Sigmoid colon (tissue), 7 donors: ENCODE results near the gene LSM14A. TPM values are rescaled to one million over a fixed set of nuclear protein-coding genes. Genes with fewer than 3 reads are reported as not detected.
"Not testable (repeated sequence)": the region's sequence is repeated elsewhere in the genome, so short reads cannot be mapped to it uniquely, and the experiment has no call there.

Experiments
- DNase-seq: peaks from one replicate; pipeline ENCODE4 v3.0.0-alpha.2; 2019
- H3K27ac ChIP-seq, 4 donors: fragments of 200-600 bp; sonication (generic); one replicate each; pipeline ENCODE4 v1.5.1; 2016 to 2019; ENCODE audit warnings: mild to moderate bottlenecking in 1 of 4
- H3K27me3 ChIP-seq, 3 donors: fragments of 200-600 bp; sonication (generic); one replicate each; pipeline ENCODE4 v1.5.1; 2019; ENCODE audit warnings: mild to moderate bottlenecking in 1 of 3
- H3K36me3 ChIP-seq, 4 donors: fragments of 200-600 bp; sonication (generic); one replicate each; pipeline ENCODE4 v1.5.1; 2016 to 2019
- H3K4me1 ChIP-seq, 4 donors: fragments of 200-600 bp; sonication (generic); one replicate each; pipeline ENCODE4 v1.5.1; 2017 to 2019
- H3K4me3 ChIP-seq, 4 donors: fragments of 200-600 bp; sonication (generic); one replicate each; pipeline ENCODE4 v1.5.1; 2017 to 2019; ENCODE audit warnings: mild to moderate bottlenecking in 2 of 4, moderate library complexity in 1 of 4
- H3K9me3 ChIP-seq, 4 donors: fragments of 200-600 bp in 3 of 4; sonication (generic) in 3 of 4; one replicate each; pipeline versions ENCODE4 v1.5.1 to v1.6.1; 2013 to 2019
- EP300 ChIP-seq, 4 donors: sonication (generic); formaldehyde crosslinking; IDR thresholded peaks; one replicate each; pipeline ENCODE4 v1.6.1; 2017; ENCODE audit warnings: antibody characterized with exemption in 4 of 4
- POLR2A ChIP-seq, 2 donors: fragments of 450-650 bp; IDR thresholded peaks; one replicate each; pipeline ENCODE4 v1.6.1; 2016; ENCODE audit warnings: antibody characterized with exemption in 2 of 2, mild to moderate bottlenecking in 2 of 2, moderate library complexity in 2 of 2
- POLR2AphosphoS5 ChIP-seq, 4 donors: sonication (generic); formaldehyde crosslinking; IDR thresholded peaks; one replicate each; pipeline ENCODE4 v1.6.1; 2017; ENCODE audit warnings: antibody characterized with exemption in 4 of 4
- WGBS, 2 donors: extraction: QIAGEN DNeasy Blood & Tissue Kit; methylation state at CpG; one replicate each; pipeline ENCODE4 v1.1.7; 2013; 5-methylcytosine and 5-hydroxymethylcytosine counted together
- intact Hi-C: fragments of 100-400 bp; cut with DNase I; formaldehyde crosslinking; loops from one replicate; pipeline ENCODE4 v1.15.1; 2023
- polyA plus RNA-seq, 3 donors: library from polyadenylated mRNA; stranded (reverse); fragments of 200-250 nt; gene quantifications; one replicate each; pipeline ENCODE4 v1.2.3, GENCODE V29; 2013
- total RNA-seq, 4 donors: library from RNA; depleted of rRNA; stranded (reverse); fragments of >200 nt; gene quantifications; one replicate each; pipeline ENCODE4 v1.1.0, GENCODE V29; 2016
- TF ChIP-seq, protein P1 (sequence below), 4 experiments: fragments of 450-650 bp in 3 of 4; fragments of 200-600 bp in 1 of 4; IDR thresholded peaks; one replicate each; pipeline ENCODE4 v1.5.1; 2016 to 2019; ENCODE audit warnings: antibody characterized with exemption in 4 of 4, mild to moderate bottlenecking in 3 of 4, moderate library complexity in 2 of 4
- donor health status: healthy with polysubstance abuse.
- donor health status: Bipolar disorder and iron deficiency.
- donor health status: healthy.

Gene LSM14A
- total and polyA plus RNA-seq, 7 donors = 66.6 to 149 (median 104) TPM

DNA sequence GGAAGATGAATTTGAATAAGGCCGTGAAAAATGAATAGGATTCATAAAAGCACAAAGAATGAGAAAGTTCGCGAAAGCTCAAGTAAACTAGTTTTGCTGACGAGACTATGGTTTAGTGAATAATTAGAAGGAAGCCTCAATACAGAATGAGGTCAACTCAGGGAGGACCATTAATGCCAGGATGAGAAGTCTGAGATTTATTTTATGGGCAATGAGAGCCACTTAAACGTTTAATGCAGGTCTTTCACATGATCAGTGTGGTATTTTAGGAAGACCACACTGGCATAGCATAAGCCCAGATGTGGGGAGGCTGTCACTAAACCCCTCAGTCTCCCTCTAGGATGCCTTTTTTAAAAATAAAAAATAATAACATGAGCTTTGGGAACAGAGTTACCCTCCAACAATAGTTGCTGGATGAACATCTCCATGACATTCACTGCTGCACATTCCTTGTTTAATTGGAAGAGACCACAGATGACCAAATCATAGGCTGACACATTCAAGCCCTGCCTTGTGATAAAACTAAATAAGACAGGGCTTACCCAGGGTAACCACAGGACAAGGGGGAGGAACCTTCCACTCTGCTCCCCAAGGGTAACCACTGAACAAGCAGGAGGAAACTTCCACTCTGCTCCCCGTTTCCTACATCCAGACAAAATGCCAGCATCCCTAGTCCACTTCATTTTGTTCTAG lies 43.6 kb upstream of the LSM14A start:
- intact Hi-C loops = no loop called here
- Histone ChIP-seq H3K4me3 (no peak overlapping the region), H3K9me3 (no peaks in the 10 kb centered on the region), H3K27me3 (no peaks in the 10 kb centered on the region), H3K27ac (no peak overlapping the region), H3K36me3 (no peaks in the 10 kb centered on the region), H3K4me1 (peaks cover 0 to under 1% (median 0%) of the 10 kb centered on the region in 4 donors)
- WGBS, 2 donors = 58 to 63% methylated on average over 6 of the region's 6 CpGs
- DNase-seq = no peak
- TF ChIP-seq, protein P1, sequence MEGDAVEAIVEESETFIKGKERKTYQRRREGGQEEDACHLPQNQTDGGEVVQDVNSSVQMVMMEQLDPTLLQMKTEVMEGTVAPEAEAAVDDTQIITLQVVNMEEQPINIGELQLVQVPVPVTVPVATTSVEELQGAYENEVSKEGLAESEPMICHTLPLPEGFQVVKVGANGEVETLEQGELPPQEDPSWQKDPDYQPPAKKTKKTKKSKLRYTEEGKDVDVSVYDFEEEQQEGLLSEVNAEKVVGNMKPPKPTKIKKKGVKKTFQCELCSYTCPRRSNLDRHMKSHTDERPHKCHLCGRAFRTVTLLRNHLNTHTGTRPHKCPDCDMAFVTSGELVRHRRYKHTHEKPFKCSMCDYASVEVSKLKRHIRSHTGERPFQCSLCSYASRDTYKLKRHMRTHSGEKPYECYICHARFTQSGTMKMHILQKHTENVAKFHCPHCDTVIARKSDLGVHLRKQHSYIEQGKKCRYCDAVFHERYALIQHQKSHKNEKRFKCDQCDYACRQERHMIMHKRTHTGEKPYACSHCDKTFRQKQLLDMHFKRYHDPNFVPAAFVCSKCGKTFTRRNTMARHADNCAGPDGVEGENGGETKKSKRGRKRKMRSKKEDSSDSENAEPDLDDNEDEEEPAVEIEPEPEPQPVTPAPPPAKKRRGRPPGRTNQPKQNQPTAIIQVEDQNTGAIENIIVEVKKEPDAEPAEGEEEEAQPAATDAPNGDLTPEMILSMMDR (IDR thresholded peaks at IDR 0.05) = no peak
- no peak for TF ChIP-seq POLR2AphosphoS5 (IDR thresholded peaks at IDR 0.05)
- no peak for TF ChIP-seq POLR2A (IDR thresholded peaks at IDR 0.05)
- no peak for TF ChIP-seq EP300 (IDR thresholded peaks at IDR 0.05)

DNA sequence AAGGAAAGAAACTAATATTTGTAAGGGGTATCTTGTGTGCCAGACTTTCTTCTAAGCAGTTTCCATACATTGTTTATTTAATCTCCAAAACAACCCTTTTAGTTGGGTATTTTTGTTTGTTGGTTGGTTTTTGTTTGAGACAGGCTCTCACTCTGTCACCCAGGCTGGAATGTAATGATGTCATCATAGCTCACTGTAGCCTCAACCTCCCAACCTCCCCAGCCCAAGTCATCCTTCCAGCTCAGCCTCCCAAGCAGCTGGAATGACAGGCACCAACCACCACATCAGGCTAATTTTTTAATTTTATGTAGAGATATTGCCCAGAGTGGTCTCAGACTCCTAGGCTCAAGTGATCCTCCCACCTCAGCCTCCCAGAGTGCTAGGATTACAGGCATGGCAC lies 41.2 kb upstream of the LSM14A start:
- Histone ChIP-seq H3K27ac (no peak overlapping the region), H3K4me1 (peaks cover 0 to 12% (median 3%) of the 10 kb centered on the region in 4 donors), H3K9me3 (no peaks in the 10 kb centered on the region), H3K36me3 (no peaks in the 10 kb centered on the region), H3K4me3 (no peak overlapping the region), H3K27me3 (no peaks in the 10 kb centered on the region)
- no peak for DNase-seq
- intact Hi-C loops = no loop called here
- TF ChIP-seq POLR2A (IDR thresholded peaks at IDR 0.05) (no peak), EP300 (IDR thresholded peaks at IDR 0.05) (no peak), POLR2AphosphoS5 (IDR thresholded peaks at IDR 0.05) (no peak)
- TF ChIP-seq, protein P1 (IDR thresholded peaks at IDR 0.05) = no peak

DNA sequence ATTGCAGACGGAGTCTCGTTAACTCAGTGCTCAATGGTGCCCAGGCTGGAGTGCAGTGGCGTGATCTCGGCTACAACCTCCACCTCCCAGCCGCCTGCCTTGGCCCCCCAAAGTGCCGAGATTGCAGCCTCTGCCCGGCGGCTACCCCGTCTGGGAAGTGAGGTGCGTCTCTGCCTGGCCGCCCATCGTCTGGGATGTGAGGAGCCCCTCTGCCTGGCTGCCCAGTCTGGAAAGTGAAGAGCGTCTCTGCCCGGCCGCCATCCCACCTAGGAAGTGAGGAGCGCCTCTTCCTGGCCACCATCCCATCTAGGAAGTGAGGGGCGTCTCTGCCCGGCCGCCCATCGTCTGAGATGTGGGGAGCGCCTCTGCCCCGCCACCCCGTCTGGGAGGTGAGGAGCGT lies 40.2 kb upstream of the LSM14A start:
- H3K27ac ChIP-seq, intact Hi-C loops, DNase-seq, H3K4me3 ChIP-seq, H3K9me3 ChIP-seq, H3K36me3 ChIP-seq, H3K27me3 ChIP-seq: not testable (repeated sequence)
- H3K4me1 ChIP-seq = peaks cover 0 to 12% (median 3%) of the 10 kb centered on the region in 4 donors
- WGBS, 2 donors = 95 to 97% methylated on average over 22 to 24 of the region's 24 CpGs

DNA sequence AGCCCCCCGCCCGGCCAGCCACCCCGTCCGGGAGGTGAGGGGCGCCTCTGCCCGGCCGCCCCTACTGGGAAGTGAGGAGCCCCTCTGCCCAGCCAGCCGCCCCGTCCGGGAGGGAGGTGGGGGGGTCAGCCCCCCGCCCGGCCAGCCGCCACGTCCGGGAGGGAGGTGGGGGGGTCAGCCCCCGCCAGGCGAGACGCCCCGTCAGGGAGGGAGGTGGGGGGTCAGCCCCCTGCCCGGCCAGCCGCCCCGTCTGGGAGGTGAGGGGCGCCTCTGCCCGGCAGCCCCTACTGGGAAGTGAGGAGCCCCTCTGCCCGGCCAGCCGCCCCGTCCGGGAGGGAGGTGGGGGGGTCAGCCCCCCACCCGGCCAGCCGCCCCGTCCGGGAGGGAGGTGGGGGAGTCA lies 39.6 kb upstream of the LSM14A start:
- peaks cover 0 to 12% (median 3%) of the 10 kb centered on the region in 4 donors for H3K4me1 ChIP-seq
- H3K27me3 ChIP-seq, intact Hi-C loops, H3K9me3 ChIP-seq, H3K4me3 ChIP-seq, H3K36me3 ChIP-seq, H3K27ac ChIP-seq, DNase-seq: not testable (repeated sequence)
- WGBS, 2 donors = 93 to 94% methylated on average over 29 of the region's 32 CpGs

DNA sequence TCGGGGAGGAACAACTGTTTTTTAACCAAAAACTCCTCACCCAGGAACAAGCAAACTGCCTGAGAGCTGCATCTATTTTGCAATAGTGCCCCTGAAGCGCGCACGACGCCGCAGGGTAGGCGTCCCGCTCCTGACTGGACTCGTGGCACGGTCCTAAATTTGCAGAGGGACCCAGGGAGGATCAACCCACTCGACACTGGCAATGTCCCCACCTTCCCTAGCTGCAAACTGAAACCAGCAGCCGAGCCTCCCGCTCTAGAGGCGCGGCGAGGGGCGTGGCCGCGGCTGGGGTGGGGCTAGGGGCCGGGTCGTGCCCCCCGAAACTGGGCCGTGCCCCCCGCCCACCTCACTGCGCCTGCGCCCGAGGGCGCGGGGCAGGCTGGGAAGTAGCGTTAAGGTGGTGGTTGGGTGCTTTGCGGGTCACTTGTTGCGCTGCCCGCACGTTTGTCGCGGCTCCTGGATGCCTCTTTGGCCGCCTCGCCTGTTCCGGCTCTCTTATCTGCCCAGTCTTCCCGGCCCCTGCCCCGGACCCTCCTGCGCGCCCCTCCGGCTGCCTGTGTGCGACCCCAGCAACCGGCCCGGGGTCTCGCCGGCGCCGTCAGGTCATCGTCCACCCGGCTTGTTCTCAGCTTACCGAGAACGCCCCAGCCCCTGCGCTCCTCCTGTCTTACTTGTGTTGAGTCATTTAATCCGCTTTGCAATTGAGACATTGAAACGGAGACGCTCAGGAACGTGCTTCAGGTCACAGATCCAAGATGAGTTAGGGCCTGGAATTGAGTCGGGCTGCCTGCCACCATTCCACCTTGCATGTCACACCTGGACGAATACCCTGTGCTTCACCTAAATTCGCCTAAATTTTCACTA lies 37.9 kb upstream of the LSM14A start:
- intact Hi-C loops = no loop called here
- Histone ChIP-seq H3K4me3 (peak overlapping the region; percentile 66 to 88 (median 78)), H3K36me3 (no peaks in the 10 kb centered on the region), H3K9me3 (no peaks in the 10 kb centered on the region), H3K27ac (peak overlapping the region; percentile 88 to 97 (median 92)), H3K27me3 (no peaks in the 10 kb centered on the region), H3K4me1 (peaks cover 0 to 12% (median 3%) of the 10 kb centered on the region in 4 donors)
- peak; percentile 93 for DNase-seq
- TF ChIP-seq, protein P1 (IDR thresholded peaks at IDR 0.05) = no peak
- TF ChIP-seq EP300 (IDR thresholded peaks at IDR 0.05) = no peak
- peak; percentile 48 to 51 for TF ChIP-seq POLR2A (IDR thresholded peaks at IDR 0.05)
- TF ChIP-seq POLR2AphosphoS5 (IDR thresholded peaks at IDR 0.05) = peak; percentile 74 to 90 (median 85)
- 1% methylated on average over 63 of the region's 63 CpGs for WGBS, 2 donors
